GM23338 (cell line): Measurements from ENCODE around the gene ICAM2.

ENCODE experiments used
- CREB1 ChIP-seq: fragments of 250-450 bp; sonication (Bioruptor Pico); IDR thresholded peaks from 2 replicates; pipeline ENCODE4 v1.5.0; 2020; ENCODE audit warnings: low read depth, mild to moderate bottlenecking, moderate library complexity
- EZH2 ChIP-seq: fragments of 200-600 bp; sonication (generic); IDR thresholded peaks from one replicate; pipeline ENCODE4 v1.8.0; 2017; ENCODE audit warnings: antibody characterized with exemption, mild to moderate bottlenecking, low read depth; ENCODE audit not compliant: unreplicated experiment
- EZH2phosphoT487 ChIP-seq: fragments of 200-600 bp; sonication (generic); IDR thresholded peaks from one replicate; pipeline ENCODE4 v1.8.1; 2018; ENCODE audit warnings: antibody characterized with exemption; ENCODE audit not compliant: unreplicated experiment
- JUNB ChIP-seq: IDR thresholded peaks from one replicate; pipeline ENCODE4 v1.6.1; 2016; ENCODE audit warnings: antibody characterized with exemption; ENCODE audit not compliant: unreplicated experiment
- POLR2AphosphoS5 ChIP-seq: IDR thresholded peaks from 2 replicates; pipeline ENCODE4 v1.6.1; 2016; ENCODE audit warnings: antibody characterized with exemption, low read depth
- STAT1 ChIP-seq: IDR thresholded peaks from one replicate; pipeline ENCODE4 v1.6.1; 2016; ENCODE audit warnings: antibody characterized with exemption; ENCODE audit not compliant: unreplicated experiment
- ZNF114 ChIP-seq: fragments of 250-450 bp; sonication (Bioruptor Pico); IDR thresholded peaks from 2 replicates; pipeline ENCODE4 v1.5.0; 2020; ENCODE audit warnings: mild to moderate bottlenecking, moderate library complexity
- ZNF331 ChIP-seq: fragments of 250-450 bp; sonication (Bioruptor Pico); IDR thresholded peaks from 2 replicates; pipeline ENCODE4 v1.5.0; 2020; ENCODE audit warnings: low read depth, mild to moderate bottlenecking, moderate library complexity
- TF ChIP-seq, protein P1 (sequence below), 2 experiments: fragments of 200-600 bp in 1 of 2; sonication (generic) in 1 of 2; conservative IDR thresholded peaks; 2 replicates each; pipeline versions ENCODE4 v1.5.1 to v1.6.1; 2016 to 2017; ENCODE audit warnings: antibody characterized with exemption in 2 of 2, low read depth in 2 of 2, mild to moderate bottlenecking in 2 of 2, moderate library complexity in 1 of 2
- TF ChIP-seq, protein P2 (sequence below): IDR thresholded peaks from one replicate; pipeline ENCODE4 v1.6.1; 2018; ENCODE audit warnings: antibody characterized with exemption; ENCODE audit not compliant: unreplicated experiment
- TF ChIP-seq, protein P3 (sequence below): IDR thresholded peaks from 2 replicates; pipeline ENCODE4 v1.6.1; 2016; ENCODE audit warnings: antibody characterized with exemption
- TF ChIP-seq, protein P4 (sequence below): fragments of 250-450 bp; sonication (Bioruptor Pico); IDR thresholded peaks from 2 replicates; pipeline ENCODE4 v1.5.0; 2020; ENCODE audit warnings: mild to moderate bottlenecking, moderate library complexity

DNA sequence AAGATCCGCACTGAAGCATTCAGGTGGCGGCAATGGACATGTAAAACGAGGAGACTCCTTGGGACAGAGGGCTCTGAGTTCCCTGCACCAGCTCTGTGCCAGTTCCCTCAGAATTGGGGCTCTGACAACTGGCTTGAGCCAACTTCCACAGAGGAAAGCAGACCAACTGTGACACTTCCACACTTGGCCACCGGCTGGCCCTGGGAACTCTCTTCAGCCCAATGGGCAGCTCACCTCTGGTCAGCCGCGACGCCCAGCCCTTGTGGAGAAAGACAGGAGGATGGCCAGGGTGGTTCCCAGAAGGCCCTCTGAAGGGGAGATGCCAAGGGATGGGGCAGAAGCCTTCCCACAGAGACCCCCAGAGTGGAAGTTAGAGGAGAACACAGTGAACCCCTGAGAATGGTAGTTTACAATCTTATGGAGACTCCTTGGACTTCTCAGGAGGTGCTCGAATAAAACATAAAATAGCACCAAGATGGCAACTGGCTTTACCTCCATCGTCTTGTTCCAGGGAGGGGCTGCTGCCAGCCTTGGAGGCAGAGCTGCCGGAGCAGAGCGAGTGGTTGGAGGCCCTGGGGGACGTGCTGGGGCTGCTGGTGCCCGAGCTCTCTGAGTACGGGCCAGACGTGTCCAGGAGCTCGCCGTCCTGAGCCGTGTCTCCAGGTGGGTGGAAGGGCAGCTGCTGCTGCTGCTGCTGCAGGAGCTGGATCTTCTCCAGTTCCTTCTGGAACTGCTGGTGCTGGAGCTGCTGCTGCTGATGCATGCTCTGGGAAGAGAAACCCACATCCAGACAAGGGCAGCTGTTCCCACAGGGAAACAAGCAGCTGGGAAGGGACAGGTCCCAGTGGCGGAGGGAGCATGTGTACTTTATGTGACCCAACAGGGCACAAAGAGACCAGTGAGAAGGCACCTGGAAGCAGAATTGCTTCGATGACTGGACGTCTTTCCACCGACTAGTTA lies 35.0 kb upstream of the ICAM2 start:
- TF ChIP-seq, protein P1, sequence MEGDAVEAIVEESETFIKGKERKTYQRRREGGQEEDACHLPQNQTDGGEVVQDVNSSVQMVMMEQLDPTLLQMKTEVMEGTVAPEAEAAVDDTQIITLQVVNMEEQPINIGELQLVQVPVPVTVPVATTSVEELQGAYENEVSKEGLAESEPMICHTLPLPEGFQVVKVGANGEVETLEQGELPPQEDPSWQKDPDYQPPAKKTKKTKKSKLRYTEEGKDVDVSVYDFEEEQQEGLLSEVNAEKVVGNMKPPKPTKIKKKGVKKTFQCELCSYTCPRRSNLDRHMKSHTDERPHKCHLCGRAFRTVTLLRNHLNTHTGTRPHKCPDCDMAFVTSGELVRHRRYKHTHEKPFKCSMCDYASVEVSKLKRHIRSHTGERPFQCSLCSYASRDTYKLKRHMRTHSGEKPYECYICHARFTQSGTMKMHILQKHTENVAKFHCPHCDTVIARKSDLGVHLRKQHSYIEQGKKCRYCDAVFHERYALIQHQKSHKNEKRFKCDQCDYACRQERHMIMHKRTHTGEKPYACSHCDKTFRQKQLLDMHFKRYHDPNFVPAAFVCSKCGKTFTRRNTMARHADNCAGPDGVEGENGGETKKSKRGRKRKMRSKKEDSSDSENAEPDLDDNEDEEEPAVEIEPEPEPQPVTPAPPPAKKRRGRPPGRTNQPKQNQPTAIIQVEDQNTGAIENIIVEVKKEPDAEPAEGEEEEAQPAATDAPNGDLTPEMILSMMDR (conservative IDR thresholded peaks at IDR 0.05; ENCODE audit: low read depth in 2 of 2) = no peak
- TF ChIP-seq CREB1 (CRISPR knock-in tag) = no peak
- no peak for TF ChIP-seq EZH2
- no peak for TF ChIP-seq JUNB
- TF ChIP-seq EZH2phosphoT487 = no peak
- TF ChIP-seq, protein P2, sequence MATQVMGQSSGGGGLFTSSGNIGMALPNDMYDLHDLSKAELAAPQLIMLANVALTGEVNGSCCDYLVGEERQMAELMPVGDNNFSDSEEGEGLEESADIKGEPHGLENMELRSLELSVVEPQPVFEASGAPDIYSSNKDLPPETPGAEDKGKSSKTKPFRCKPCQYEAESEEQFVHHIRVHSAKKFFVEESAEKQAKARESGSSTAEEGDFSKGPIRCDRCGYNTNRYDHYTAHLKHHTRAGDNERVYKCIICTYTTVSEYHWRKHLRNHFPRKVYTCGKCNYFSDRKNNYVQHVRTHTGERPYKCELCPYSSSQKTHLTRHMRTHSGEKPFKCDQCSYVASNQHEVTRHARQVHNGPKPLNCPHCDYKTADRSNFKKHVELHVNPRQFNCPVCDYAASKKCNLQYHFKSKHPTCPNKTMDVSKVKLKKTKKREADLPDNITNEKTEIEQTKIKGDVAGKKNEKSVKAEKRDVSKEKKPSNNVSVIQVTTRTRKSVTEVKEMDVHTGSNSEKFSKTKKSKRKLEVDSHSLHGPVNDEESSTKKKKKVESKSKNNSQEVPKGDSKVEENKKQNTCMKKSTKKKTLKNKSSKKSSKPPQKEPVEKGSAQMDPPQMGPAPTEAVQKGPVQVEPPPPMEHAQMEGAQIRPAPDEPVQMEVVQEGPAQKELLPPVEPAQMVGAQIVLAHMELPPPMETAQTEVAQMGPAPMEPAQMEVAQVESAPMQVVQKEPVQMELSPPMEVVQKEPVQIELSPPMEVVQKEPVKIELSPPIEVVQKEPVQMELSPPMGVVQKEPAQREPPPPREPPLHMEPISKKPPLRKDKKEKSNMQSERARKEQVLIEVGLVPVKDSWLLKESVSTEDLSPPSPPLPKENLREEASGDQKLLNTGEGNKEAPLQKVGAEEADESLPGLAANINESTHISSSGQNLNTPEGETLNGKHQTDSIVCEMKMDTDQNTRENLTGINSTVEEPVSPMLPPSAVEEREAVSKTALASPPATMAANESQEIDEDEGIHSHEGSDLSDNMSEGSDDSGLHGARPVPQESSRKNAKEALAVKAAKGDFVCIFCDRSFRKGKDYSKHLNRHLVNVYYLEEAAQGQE = no peak
- TF ChIP-seq, protein P3, sequence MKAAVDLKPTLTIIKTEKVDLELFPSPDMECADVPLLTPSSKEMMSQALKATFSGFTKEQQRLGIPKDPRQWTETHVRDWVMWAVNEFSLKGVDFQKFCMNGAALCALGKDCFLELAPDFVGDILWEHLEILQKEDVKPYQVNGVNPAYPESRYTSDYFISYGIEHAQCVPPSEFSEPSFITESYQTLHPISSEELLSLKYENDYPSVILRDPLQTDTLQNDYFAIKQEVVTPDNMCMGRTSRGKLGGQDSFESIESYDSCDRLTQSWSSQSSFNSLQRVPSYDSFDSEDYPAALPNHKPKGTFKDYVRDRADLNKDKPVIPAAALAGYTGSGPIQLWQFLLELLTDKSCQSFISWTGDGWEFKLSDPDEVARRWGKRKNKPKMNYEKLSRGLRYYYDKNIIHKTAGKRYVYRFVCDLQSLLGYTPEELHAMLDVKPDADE = no peak
- no peak for TF ChIP-seq ZNF331 (CRISPR knock-in tag)
- TF ChIP-seq POLR2AphosphoS5 = no peak
- no peak for TF ChIP-seq STAT1
- TF ChIP-seq, protein P4, sequence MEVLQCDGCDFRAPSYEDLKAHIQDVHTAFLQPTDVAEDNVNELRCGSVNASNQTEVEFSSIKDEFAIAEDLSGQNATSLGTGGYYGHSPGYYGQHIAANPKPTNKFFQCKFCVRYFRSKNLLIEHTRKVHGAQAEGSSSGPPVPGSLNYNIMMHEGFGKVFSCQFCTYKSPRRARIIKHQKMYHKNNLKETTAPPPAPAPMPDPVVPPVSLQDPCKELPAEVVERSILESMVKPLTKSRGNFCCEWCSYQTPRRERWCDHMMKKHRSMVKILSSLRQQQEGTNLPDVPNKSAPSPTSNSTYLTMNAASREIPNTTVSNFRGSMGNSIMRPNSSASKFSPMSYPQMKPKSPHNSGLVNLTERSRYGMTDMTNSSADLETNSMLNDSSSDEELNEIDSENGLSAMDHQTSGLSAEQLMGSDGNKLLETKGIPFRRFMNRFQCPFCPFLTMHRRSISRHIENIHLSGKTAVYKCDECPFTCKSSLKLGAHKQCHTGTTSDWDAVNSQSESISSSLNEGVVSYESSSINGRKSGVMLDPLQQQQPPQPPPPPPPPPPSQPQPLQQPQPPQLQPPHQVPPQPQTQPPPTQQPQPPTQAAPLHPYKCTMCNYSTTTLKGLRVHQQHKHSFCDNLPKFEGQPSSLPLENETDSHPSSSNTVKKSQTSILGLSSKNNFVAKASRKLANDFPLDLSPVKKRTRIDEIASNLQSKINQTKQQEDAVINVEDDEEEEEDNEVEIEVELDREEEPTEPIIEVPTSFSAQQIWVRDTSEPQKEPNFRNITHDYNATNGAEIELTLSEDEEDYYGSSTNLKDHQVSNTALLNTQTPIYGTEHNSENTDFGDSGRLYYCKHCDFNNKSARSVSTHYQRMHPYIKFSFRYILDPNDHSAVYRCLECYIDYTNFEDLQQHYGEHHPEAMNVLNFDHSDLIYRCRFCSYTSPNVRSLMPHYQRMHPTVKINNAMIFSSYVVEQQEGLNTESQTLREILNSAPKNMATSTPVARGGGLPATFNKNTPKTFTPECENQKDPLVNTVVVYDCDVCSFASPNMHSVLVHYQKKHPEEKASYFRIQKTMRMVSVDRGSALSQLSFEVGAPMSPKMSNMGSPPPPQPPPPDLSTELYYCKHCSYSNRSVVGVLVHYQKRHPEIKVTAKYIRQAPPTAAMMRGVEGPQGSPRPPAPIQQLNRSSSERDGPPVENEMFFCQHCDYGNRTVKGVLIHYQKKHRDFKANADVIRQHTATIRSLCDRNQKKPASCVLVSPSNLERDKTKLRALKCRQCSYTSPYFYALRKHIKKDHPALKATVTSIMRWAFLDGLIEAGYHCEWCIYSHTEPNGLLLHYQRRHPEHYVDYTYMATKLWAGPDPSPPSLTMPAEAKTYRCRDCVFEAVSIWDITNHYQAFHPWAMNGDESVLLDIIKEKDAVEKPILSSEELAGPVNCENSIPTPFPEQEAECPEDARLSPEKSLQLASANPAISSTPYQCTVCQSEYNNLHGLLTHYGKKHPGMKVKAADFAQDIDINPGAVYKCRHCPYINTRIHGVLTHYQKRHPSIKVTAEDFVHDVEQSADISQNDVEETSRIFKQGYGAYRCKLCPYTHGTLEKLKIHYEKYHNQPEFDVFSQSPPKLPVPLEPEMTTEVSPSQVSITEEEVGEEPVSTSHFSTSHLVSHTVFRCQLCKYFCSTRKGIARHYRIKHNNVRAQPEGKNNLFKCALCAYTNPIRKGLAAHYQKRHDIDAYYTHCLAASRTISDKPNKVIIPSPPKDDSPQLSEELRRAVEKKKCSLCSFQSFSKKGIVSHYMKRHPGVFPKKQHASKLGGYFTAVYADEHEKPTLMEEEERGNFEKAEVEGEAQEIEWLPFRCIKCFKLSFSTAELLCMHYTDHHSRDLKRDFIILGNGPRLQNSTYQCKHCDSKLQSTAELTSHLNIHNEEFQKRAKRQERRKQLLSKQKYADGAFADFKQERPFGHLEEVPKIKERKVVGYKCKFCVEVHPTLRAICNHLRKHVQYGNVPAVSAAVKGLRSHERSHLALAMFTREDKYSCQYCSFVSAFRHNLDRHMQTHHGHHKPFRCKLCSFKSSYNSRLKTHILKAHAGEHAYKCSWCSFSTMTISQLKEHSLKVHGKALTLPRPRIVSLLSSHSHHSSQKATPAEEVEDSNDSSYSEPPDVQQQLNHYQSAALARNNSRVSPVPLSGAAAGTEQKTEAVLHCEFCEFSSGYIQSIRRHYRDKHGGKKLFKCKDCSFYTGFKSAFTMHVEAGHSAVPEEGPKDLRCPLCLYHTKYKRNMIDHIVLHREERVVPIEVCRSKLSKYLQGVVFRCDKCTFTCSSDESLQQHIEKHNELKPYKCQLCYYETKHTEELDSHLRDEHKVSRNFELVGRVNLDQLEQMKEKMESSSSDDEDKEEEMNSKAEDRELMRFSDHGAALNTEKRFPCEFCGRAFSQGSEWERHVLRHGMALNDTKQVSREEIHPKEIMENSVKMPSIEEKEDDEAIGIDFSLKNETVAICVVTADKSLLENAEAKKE (CRISPR knock-in tag) = no peak
- no peak for TF ChIP-seq ZNF114 (CRISPR knock-in tag)
